Posterior vena cava (tissue), 2 donors: Measurements from ENCODE around the gene MRPS21. TPM values are rescaled to one million over a fixed set of nuclear protein-coding genes. Genes with fewer than 3 reads are reported as not detected.

Experiments
- DNase-seq: peaks from one replicate; pipeline ENCODE4 v3.0.0-alpha.2; 2020; ENCODE audit warnings: low spot score
- intact Hi-C, 2 donors: fragments of 100-400 bp; cut with DNase I; formaldehyde crosslinking; loops; one replicate each; pipeline versions ENCODE4 v1.14.1 to v1.14.2; 2022 to 2023
- total RNA-seq, 2 donors: library from RNA; stranded (reverse); fragmentation: NEBNext Ultra II Directional; extraction: Animal tissue kit (Norgen Biotek cat#: 25700); gene quantifications; one replicate each; pipeline ENCODE4 v1.2.1, GENCODE V29; 2021
- donor health status: DM: yes; HTN: yes; CAD: no.
- donor health status: DM: yes; HTN: yes; CAD: no.

MRPS21 gene
- total RNA-seq, 2 donors from 2014 or later = 40.6 to 49.4 TPM

- DNase-seq = no peak
- intact Hi-C loops = loop anchor here in 1 of 2 donors (1.0 kb wide), 1 partner anchor 32 kb away; no protein-coding TSS in a partner anchor
These were observed 39.1 kb downstream of the MRPS21 start for GRCh38 chr1:150332651-150333290.

- intact Hi-C loops = no loop called here
- DNase-seq = no peak
These were observed 52.7 kb downstream of the MRPS21 start for GRCh38 chr1:150346316-150346715.

GRCh38 chr1:150352866-150353265 lies 59.2 kb downstream of the MRPS21 start:
- intact Hi-C loops = no loop called here
- no peak for DNase-seq

Other genes starting within 250 kb of the MRPS21 start
- gene VPS45, start 226.1 kb upstream of the MRPS21 start, total RNA-seq = 10 to 100 TPM; 42.1 to 44.1 TPM
- gene PLEKHO1, start 143.9 kb upstream of the MRPS21 start, total RNA-seq = 100 to 1,000 TPM in 1 of 2 donors, 10 to 100 TPM in 1; 55.6 to 103 TPM
- 10 to 100 TPM; 28.0 to 36.6 TPM for gene ANP32E, start 57.7 kb upstream of the MRPS21 start, total RNA-seq
- gene CA14, start 36.1 kb upstream of the MRPS21 start, total RNA-seq = not detected
- 10 to 100 TPM; 56.2 to 68.1 TPM for gene APH1A, start 24.8 kb upstream of the MRPS21 start, total RNA-seq
- 10 to 100 TPM; 39.3 to 44.2 TPM for gene C1orf54, start 21.1 kb upstream of the MRPS21 start, total RNA-seq
- gene CIART, start 11.3 kb upstream of the MRPS21 start, total RNA-seq = 1 to 10 TPM; 6.7 to 9.1 TPM
- 10 to 100 TPM; 32.4 to 39.3 TPM for gene PRPF3, start 27.7 kb downstream of the MRPS21 start, total RNA-seq
- gene RPRD2, start 70.3 kb downstream of the MRPS21 start, total RNA-seq = 10 to 100 TPM; 22.4 to 26.2 TPM
- 10 to 100 TPM; 10.7 to 16.0 TPM for gene TARS2, start 193.6 kb downstream of the MRPS21 start, total RNA-seq
- gene ECM1, start 214.2 kb downstream of the MRPS21 start, total RNA-seq = 10 to 100 TPM; 51.9 to 78.0 TPM
- not detected for gene FALEC, start 221.9 kb downstream of the MRPS21 start, total RNA-seq